ENCODE measurements around the gene MBD5.

GRCh38 chr2:148000095-148000494, 20.8 kb upstream of the MBD5 start:
- no peak for TF ChIP-seq POLR2A (IDR thresholded peaks at IDR 0.05)
- no peak for TF ChIP-seq CTCF (IDR thresholded peaks at IDR 0.05)

Measured in Peyer's patch (tissue), 4 donors.